HEK293 (cell line): ENCODE measurements around the gene LGR5.
A peak's percentile ranks its signal among the peaks of the same experiment; 100 is the strongest.

Experiments used
- CTCF ChIA-PET: fragments of 350-600 bp; formaldehyde crosslinking; extraction: SDS; loops from one replicate; lab custom pipeline; 2021; ENCODE audit warnings: antibody characterized with exemption; lab: Yijun Ruan, JAX
- POLR2A ChIA-PET: fragments of 300-600 bp; formaldehyde crosslinking; extraction: SDS; loops from one replicate; lab custom pipeline; 2020; ENCODE audit warnings: antibody characterized with exemption, inconsistent platforms; lab: Yijun Ruan, JAX
- H3K27ac ChIP-seq: fragments of 200-500 bp; sonication (Bioruptor generic); 2 replicates; pipeline ENCODE4 v1.5.1; 2014; ENCODE audit warnings: low read depth, low read length, control low read depth, inconsistent platforms; ENCODE audit errors: extremely low read depth
- H3K36me3 ChIP-seq, 2 experiments: fragments of 200-500 bp in 1 of 2; sonication (Bioruptor generic) in 1 of 2; 1 replicate in 1 of 2; 2 replicates in 1 of 2; pipeline ENCODE4 v1.5.1; 2014 to 2017; ENCODE audit warnings: inconsistent platforms in 2 of 2, low read length in 2 of 2; ENCODE audit not compliant: control insufficient read depth in 2 of 2, insufficient read depth in 1 of 2
- H3K4me1 ChIP-seq: fragments of 200-500 bp; sonication (Bioruptor generic); 2 replicates; pipeline ENCODE4 v1.5.1; 2014; ENCODE audit warnings: mild to moderate bottlenecking, low read length, inconsistent platforms; ENCODE audit not compliant: control insufficient read depth, insufficient read depth
- H3K4me3 ChIP-seq: 2 replicates; pipeline ENCODE4 v1.5.1; 2011; ENCODE audit warnings: low read depth, mild to moderate bottlenecking, control low read depth, low read length, moderate library complexity
- H3K9me3 ChIP-seq: fragments of 200-500 bp; sonication (Bioruptor generic); 2 replicates; pipeline ENCODE4 v1.5.1; 2014; ENCODE audit warnings: low read depth, low read length, inconsistent platforms; ENCODE audit not compliant: control insufficient read depth, insufficient read depth
- FEZF1 ChIP-seq: fragments of 450-650 bp; formaldehyde crosslinking; IDR thresholded peaks from 2 replicates; pipeline ENCODE4 v1.5.1; 2016; ENCODE audit warnings: missing biosample characterization, missing genetic modification characterization
- GLI2 ChIP-seq: fragments of 450-650 bp; formaldehyde crosslinking; IDR thresholded peaks from 2 replicates; pipeline ENCODE4; 2017; ENCODE audit warnings: missing biosample characterization, missing genetic modification characterization, low read depth, borderline replicate concordance
- GLI4 ChIP-seq: fragments of 450-650 bp; formaldehyde crosslinking; IDR thresholded peaks from 2 replicates; pipeline ENCODE4 v1.5.1; 2016; ENCODE audit warnings: missing biosample characterization, missing genetic modification characterization
- MZF1 ChIP-seq: fragments of 450-650 bp; formaldehyde crosslinking; IDR thresholded peaks from 2 replicates; pipeline ENCODE4 v1.5.1; 2017; ENCODE audit warnings: missing biosample characterization, missing genetic modification characterization, borderline replicate concordance
- OSR2 ChIP-seq: fragments of 450-650 bp; formaldehyde crosslinking; IDR thresholded peaks from 2 replicates; pipeline ENCODE4 v1.5.1; 2016; ENCODE audit warnings: missing biosample characterization, missing genetic modification characterization
- OVOL3 ChIP-seq: fragments of 450-650 bp; formaldehyde crosslinking; IDR thresholded peaks from 2 replicates; pipeline ENCODE4 v1.5.1; 2016; ENCODE audit warnings: missing biosample characterization, missing genetic modification characterization
- SCRT2 ChIP-seq: fragments of 450-650 bp; formaldehyde crosslinking; IDR thresholded peaks from 2 replicates; pipeline ENCODE4 v1.5.1; 2016; ENCODE audit warnings: missing biosample characterization, missing genetic modification characterization
- ZBTB49 ChIP-seq: fragments of 450-650 bp; formaldehyde crosslinking; IDR thresholded peaks from 2 replicates; pipeline ENCODE4 v1.5.1; 2016; ENCODE audit warnings: missing biosample characterization, missing genetic modification characterization, low read depth
- ZBTB8A ChIP-seq: fragments of 450-650 bp; formaldehyde crosslinking; IDR thresholded peaks from 2 replicates; pipeline ENCODE4 v1.5.1; 2016; ENCODE audit warnings: missing biosample characterization, missing genetic modification characterization
- ZNF18 ChIP-seq: fragments of 450-650 bp; formaldehyde crosslinking; IDR thresholded peaks from 2 replicates; pipeline ENCODE4 v1.5.1; 2016; ENCODE audit warnings: missing biosample characterization, missing genetic modification characterization
- ZNF221 ChIP-seq: fragments of 450-650 bp; formaldehyde crosslinking; IDR thresholded peaks from 2 replicates; pipeline ENCODE4 v1.5.1; 2017; ENCODE audit warnings: missing biosample characterization, missing genetic modification characterization, borderline replicate concordance
- ZNF335 ChIP-seq: fragments of 450-650 bp; formaldehyde crosslinking; conservative IDR thresholded peaks from 2 replicates; pipeline ENCODE4 v1.5.1; 2016; ENCODE audit warnings: missing biosample characterization, missing genetic modification characterization
- ZNF350 ChIP-seq: fragments of 450-650 bp; formaldehyde crosslinking; IDR thresholded peaks from 2 replicates; pipeline ENCODE4 v1.5.0; 2017; ENCODE audit warnings: missing biosample characterization, mild to moderate bottlenecking, missing genetic modification characterization
- ZNF416 ChIP-seq: fragments of 450-650 bp; formaldehyde crosslinking; IDR thresholded peaks from 2 replicates; pipeline ENCODE4 v1.5.1; 2016; ENCODE audit warnings: missing biosample characterization, missing genetic modification characterization
- ZNF521 ChIP-seq: fragments of 450-650 bp; formaldehyde crosslinking; IDR thresholded peaks from 2 replicates; pipeline ENCODE4 v1.5.1; 2017; ENCODE audit warnings: missing biosample characterization, mild to moderate bottlenecking, missing genetic modification characterization
- ZNF610 ChIP-seq: fragments of 450-650 bp; formaldehyde crosslinking; IDR thresholded peaks from 2 replicates; pipeline ENCODE4 v1.5.1; 2016; ENCODE audit warnings: missing biosample characterization, missing genetic modification characterization, borderline replicate concordance
- ZNF645 ChIP-seq: fragments of 450-650 bp; formaldehyde crosslinking; IDR thresholded peaks from 2 replicates; pipeline ENCODE4; 2016; ENCODE audit warnings: missing biosample characterization, missing genetic modification characterization
- ZNF658 ChIP-seq: fragments of 450-650 bp; formaldehyde crosslinking; IDR thresholded peaks from 2 replicates; pipeline ENCODE4; 2016; ENCODE audit warnings: missing biosample characterization, missing genetic modification characterization
- ZNF664 ChIP-seq: fragments of 450-650 bp; formaldehyde crosslinking; IDR thresholded peaks from 2 replicates; pipeline ENCODE4 v1.5.1; 2016; ENCODE audit warnings: missing biosample characterization, missing genetic modification characterization
- ZNF747 ChIP-seq: fragments of 450-650 bp; formaldehyde crosslinking; IDR thresholded peaks from 2 replicates; pipeline ENCODE4 v1.5.1; 2016; ENCODE audit warnings: missing biosample characterization, missing genetic modification characterization
- ZNF837 ChIP-seq: fragments of 450-650 bp; formaldehyde crosslinking; IDR thresholded peaks from 2 replicates; pipeline ENCODE4 v1.5.1; 2016; ENCODE audit warnings: missing biosample characterization, missing genetic modification characterization
- ZSCAN18 ChIP-seq: fragments of 450-650 bp; formaldehyde crosslinking; IDR thresholded peaks from 2 replicates; pipeline ENCODE4 v1.5.1; 2016; ENCODE audit warnings: missing biosample characterization, missing genetic modification characterization
- ZSCAN23 ChIP-seq: fragments of 450-650 bp; formaldehyde crosslinking; IDR thresholded peaks from 2 replicates; pipeline ENCODE4 v1.5.1; 2016; ENCODE audit warnings: missing biosample characterization, missing genetic modification characterization
- TF ChIP-seq, protein P1 (sequence below): fragments of 450-650 bp; formaldehyde crosslinking; IDR thresholded peaks from 2 replicates; pipeline ENCODE4 v1.5.1; 2016; ENCODE audit warnings: missing biosample characterization, missing genetic modification characterization

LGR5 gene

GRCh38 chr12:71492604-71493003 is 53.0 kb downstream of the LGR5 start:
- no peaks in the 10 kb centered on the region for H3K4me1 ChIP-seq
- H3K27ac ChIP-seq, result no peak overlapping the region
- POLR2A ChIA-PET, result no interaction called here
- no peaks in the 10 kb centered on the region for H3K36me3 ChIP-seq
- CTCF ChIA-PET, result no interaction called here
- no peak overlapping the region for H3K4me3 ChIP-seq
- no peaks in the 10 kb centered on the region for H3K9me3 ChIP-seq
- TF ChIP-seq ZSCAN23 (tag by site-specific recombination), result no peak
- no peak for TF ChIP-seq ZNF221 (tag by site-specific recombination)
- TF ChIP-seq ZSCAN18, result no peak
- TF ChIP-seq ZNF747, result no peak
- no peak for TF ChIP-seq ZBTB49 (tag by site-specific recombination)
- TF ChIP-seq ZNF350 (tag by site-specific recombination), result no peak
- no peak for TF ChIP-seq ZNF610 (tag by site-specific recombination)
- TF ChIP-seq ZNF658, result no peak
- TF ChIP-seq MZF1, result no peak

GRCh38 chr12:71499834-71500233 is 60.2 kb downstream of the LGR5 start:
- no peak overlapping the region for H3K4me3 ChIP-seq
- CTCF ChIA-PET, result interaction anchor here (0.6 to 0.9 kb wide), 2 partner anchors 52 to 889 kb away, joined by 3 to 4 read pairs; no protein-coding TSS in a partner anchor
- H3K9me3 ChIP-seq, result no peaks in the 10 kb centered on the region
- peaks cover 14% of the 10 kb centered on the region for H3K4me1 ChIP-seq
- H3K27ac ChIP-seq, result no peak overlapping the region
- TF ChIP-seq ZNF837 (tag by site-specific recombination) (no peak), OSR2 (tag by site-specific recombination) (no peak), GLI2 (no peak), ZNF416 (tag by site-specific recombination) (no peak), ZNF335 (no peak), ZNF521 (tag by site-specific recombination) (no peak), GLI4 (tag by site-specific recombination) (no peak)
- TF ChIP-seq, protein P1, sequence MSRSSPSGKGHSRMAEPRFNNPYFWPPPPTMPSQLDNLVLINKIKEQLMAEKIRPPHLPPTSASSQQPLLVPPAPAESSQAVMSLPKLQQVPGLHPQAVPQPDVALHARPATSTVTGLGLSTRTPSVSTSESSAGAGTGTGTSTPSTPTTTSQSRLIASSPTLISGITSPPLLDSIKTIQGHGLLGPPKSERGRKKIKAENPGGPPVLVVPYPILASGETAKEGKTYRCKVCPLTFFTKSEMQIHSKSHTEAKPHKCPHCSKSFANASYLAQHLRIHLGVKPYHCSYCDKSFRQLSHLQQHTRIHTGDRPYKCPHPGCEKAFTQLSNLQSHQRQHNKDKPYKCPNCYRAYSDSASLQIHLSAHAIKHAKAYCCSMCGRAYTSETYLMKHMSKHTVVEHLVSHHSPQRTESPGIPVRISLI (tag by site-specific recombination), result no peak
- POLR2A ChIA-PET, result no interaction called here
- no peaks in the 10 kb centered on the region for H3K36me3 ChIP-seq

DNA sequence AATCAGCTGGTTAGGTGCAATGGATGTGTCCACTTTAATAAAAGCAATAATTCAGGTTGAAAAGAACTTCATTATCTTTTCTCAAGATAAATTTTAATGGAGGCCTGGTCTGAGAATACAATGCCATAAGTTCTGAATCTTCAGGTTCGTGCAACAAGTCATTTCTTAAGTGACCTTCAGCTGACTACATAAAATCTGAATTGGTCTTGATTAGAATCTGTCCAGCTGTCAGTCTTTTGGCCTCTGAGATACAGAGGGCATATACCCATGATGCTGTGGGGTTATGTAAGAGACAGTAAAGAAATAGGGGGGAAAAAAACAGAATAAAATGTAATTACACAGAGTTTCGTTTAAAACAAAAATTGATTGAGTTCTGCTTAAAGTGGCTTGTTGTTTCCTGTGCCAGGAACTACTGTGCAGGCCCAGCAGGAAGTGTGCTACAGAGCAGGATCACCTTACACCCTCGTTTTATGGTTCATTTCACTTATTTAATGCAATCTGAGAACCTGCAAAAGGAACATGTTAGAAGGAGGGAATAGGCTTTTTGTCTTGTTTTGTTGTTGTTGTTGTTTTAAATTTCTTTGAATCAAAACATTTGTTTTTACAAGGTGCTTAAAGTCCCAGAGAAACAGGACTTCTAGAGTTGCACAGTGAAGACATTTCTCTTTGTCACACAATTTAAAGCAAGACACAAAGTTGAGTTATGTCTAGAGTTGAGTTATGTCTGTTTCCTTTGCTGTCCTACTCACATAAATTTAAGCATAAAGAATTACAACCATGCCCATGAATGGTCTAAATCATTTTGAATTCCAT is 64.2 kb downstream of the LGR5 start:
- Histone ChIP-seq H3K4me3 (no peak overlapping the region), H3K36me3 (no peaks in the 10 kb centered on the region), H3K27ac (peak overlapping the region; percentile 12; the same call in 1 of the 2 replicates), H3K9me3 (no peaks in the 10 kb centered on the region), H3K4me1 (peaks cover 14% of the 10 kb centered on the region)
- ChIA-PET POLR2A (no interaction called here), CTCF (interaction anchor here (0.7 to 0.8 kb wide), 2 partner anchors 133 to 243 kb away, joined by 3 read pairs; no protein-coding TSS in a partner anchor)
- peak; percentile 39; the same call in 1 of the 2 replicates for TF ChIP-seq ZNF664 (tag by site-specific recombination)
- peak; percentile 56; the same call in 1 of the 2 replicates for TF ChIP-seq OVOL3 (tag by site-specific recombination)
- 0 out of 2 replicates have a peak, but pooled peaks have one; percentile 15 for TF ChIP-seq ZBTB8A
- TF ChIP-seq ZNF18 (tag by site-specific recombination), result peak; percentile 42; the same call in 1 of the 2 replicates
- peak; percentile 97 for TF ChIP-seq FEZF1 (tag by site-specific recombination)
- no peak for TF ChIP-seq ZNF645 (tag by site-specific recombination)
- TF ChIP-seq SCRT2 (tag by site-specific recombination), result peak; percentile 96
